GM19455 (cell line): ENCODE measurements around the gene SHC3.

ENCODE experiments used
- ATAC-seq: cut with Tn5 transposase; IDR thresholded peaks from one replicate; pipeline ENCODE4 v1.9.1; 2021; ENCODE audit not compliant: unreplicated experiment

The SHC3 gene

DNA sequence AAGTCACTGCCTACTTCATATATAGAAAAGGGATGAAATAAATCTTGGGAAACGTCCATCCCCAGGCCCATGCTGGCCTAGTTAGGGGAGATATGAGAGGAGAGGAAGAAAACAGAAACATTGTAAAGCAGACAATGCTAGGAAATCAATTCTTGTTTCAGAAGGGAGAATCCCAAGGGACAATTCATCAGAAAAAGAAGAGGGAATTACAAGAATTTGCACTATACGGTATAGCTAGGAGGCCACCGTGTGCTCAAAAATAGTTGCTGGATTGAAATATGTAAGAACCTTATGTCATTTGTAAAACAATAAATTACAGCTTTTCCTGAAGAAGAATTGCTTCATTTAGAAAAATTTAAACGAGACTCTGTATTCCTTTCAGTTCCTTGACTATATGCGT, 8.3 kb upstream of the SHC3 start:
- ATAC-seq: no peak

DNA sequence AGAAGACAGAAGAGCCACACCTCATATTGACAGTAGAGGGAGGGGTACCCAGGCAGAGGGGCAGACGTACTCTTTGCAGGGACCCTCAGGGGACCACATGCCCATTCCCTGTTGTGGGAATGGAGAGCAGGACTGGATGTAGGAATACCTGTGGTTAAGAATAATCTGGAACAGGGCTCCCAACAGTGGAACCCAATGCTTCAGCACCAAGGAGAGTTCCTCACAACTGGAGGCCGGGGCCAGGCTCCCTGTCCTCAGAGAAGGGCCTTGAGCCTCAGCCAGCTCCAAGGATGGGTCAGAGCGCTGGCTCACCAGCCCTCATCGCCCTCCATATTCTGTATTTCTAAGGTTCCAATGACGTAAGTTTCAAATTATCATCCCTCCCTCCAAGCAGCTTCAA, 7.4 kb upstream of the SHC3 start:
- no peak for ATAC-seq

GRCh38 chr9:89183146-89183545, 4.5 kb upstream of the SHC3 start:
- no peak for ATAC-seq

DNA sequence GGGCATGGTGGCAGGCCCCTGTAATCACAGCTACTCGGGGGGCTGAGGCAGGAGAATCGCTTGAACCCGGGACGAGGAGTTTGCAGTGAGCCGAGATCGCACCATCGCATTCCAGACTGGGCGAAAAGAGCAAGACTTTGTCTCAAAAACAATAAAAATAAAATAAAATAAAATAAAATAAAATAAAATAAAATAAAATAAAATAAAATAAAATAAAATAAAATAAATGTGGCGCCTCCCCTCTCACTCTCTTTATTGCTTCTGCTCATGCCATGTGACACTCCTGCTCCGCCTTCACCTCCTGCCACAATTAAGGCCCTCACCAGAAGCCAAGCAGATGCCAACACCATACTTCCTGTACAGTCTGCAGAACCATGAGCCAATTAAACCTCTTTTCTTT, 3.8 kb upstream of the SHC3 start:
- ATAC-seq: no peak

- no peak for ATAC-seq
Observed at GRCh38 chr9:89179895-89180734, 1.5 kb upstream of the SHC3 start.

DNA sequence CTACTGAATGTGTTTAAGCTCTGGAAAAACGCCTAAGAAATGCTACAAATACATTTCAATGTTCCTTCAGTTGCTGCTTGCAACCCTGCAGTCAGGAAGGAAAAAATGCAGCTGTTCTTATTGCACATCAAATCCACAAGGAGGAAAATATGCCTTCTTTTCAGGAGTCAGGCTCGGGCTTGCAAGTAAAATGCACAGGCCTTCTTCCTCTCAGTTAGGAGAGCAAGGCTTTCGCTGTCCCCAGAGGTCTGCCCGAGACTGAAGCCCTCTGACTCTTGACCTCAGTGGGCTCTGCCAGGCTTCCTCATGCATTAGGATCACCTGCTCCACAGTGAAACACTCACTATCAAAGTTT, 899 bp upstream of the SHC3 start:
- no peak for ATAC-seq

- ATAC-seq: no peak
Observed at GRCh38 chr9:89178830-89179539, 367 bp upstream of the SHC3 start.

DNA sequence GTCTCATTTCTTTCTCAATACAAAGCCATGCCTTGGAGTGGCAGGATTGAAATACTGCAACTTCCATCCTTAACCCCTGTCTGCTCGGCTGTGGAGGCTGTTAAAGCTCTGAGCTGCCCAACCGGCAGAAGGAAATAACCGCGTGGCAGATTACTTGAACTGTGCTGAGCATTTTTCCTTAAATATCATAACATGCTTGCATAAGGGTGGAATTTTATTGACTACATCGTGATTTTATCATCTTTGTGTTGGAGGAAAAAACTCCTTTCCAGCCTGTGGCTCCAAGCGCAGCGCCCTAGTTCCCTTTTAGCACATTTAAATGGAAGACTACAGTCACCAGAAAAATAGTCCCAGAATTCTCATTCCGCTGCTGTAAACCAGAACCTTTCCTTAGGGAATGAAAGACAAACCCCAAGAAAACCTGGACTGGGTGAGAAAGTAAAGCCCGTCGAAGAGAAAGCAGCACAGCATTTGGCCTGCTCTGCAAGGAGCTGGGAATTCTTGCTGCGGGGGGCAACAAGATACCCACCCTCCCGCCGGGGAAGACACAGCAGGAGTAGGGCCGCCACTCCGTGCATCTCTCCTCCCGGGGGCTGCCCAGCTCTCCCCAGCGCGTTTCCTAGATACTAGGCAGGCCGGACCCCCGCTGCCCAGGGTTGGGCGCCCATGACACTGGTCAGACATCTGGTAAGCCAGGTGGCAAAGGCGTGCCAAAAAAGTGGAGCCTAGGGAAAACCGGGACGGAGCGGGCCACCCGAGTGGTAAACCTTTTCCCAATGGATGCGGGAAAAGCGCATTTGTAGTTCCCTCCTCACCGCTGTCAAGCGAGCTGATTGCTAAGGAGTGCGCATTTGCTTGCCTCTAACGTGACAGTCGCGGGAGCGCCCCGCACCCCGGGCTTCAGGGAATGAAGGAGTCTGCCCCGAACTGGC, 1.3 kb downstream of the SHC3 start:
- no peak for ATAC-seq

DNA sequence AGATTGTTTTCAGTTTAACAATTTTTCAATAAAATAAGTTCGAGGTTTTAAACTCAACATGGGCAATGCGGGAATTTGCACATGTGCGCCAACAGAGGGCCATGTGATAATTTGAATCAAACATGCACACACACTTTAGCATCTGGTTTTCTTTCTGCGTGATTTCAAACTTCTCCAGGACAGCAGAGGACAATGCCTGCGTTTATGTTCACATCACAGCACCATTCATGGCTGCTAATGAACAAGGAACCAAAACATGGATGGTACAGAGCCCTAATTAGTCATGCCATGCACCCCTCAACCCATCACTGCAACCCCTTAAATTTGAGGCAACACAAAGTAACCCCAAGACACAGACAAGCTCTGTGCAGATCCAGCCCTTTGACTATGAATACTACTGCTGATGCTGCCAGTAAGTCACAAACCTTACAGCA, 2.8 kb downstream of the SHC3 start:
- ATAC-seq: no peak

GRCh38 chr9:89174291-89174690, 4.3 kb downstream of the SHC3 start:
- ATAC-seq: no peak

DNA sequence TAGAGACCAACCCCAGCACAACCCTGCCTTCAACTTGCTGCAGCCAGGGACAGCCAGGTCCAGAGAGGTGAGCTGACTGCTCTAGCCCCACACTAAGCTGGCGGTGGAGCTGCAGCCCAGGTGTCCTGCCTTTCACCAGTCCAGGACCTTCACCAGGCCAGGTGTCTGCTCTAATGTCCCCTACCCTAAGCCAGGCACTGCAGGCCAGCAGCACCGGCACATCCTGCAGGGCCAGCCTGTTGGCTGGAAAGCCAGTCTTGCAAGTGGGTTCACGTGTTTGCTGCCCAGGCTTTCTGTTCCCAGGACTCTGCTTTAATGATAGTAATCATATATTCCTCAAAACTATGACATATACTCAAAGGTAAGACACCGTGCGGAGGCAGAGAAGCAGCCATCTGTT, 5.5 kb downstream of the SHC3 start:
- ATAC-seq: no peak

GRCh38 chr9:89172398-89172797, 6.2 kb downstream of the SHC3 start:
- no peak for ATAC-seq

DNA sequence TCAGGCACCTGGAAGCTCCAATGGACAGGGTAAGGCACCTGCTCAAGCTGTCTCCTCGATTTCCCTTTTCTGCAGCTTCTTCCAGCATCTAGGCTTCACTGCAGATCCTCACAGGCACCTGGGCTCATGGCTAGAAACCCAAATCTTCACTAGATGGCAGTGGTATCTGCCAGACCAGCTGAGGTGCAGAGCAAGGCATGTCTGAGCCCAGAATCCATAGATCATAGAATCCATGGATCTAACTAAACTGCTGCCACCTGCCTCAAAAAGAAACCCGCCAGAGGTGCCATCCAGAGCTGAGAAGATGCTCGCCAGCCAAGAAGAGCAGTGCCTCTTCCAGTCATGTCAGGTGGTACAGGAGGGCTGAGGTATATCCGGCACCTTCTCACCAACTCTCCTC, 6.9 kb downstream of the SHC3 start:
- ATAC-seq: no peak

DNA sequence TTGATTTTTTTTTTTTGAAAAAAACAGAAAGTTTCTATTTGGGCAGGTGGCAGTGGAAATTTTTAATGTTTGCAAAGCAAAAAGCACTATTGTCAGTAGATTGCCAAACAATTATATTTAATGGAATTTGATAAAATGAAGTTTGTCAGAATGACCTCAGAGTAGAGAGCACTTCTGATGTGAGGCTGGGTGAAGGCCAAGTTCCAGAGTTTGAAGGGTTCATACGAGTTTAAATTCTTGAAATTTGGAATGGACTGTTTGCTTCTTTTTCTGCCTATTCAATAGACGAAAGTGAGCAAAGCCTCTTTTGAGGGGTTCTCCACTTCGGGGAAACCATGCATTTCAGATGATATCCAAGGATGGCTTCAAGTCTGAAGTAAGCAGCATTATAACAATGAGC, 7.4 kb downstream of the SHC3 start:
- no peak for ATAC-seq

GRCh38 chr9:89168901-89169813, 9.5 kb downstream of the SHC3 start:
- no peak for ATAC-seq

- ATAC-seq: no peak
Observed at GRCh38 chr9:89167788-89168187, 10.8 kb downstream of the SHC3 start.

- no peak for ATAC-seq
Observed at GRCh38 chr9:89166852-89167251, 11.8 kb downstream of the SHC3 start.

GRCh38 chr9:89165880-89166279, 12.7 kb downstream of the SHC3 start:
- ATAC-seq: no peak

GRCh38 chr9:89165341-89165740, 13.3 kb downstream of the SHC3 start:
- ATAC-seq: no peak

- no peak for ATAC-seq
Observed at GRCh38 chr9:89161221-89161620, 17.4 kb downstream of the SHC3 start.
